Activated CD8-positive, alpha-beta memory T cell treated with anti-CD3 and anti-CD28 coated beads, Interleukin-2, amount 50 U/mL, for 1 hour (primary cell): ENCODE data around the gene DGKK.
"Not testable (repeated sequence)": the region's sequence is repeated elsewhere in the genome, so short reads cannot be mapped to it uniquely, and the experiment has no call there.

Experiments used
- DNase-seq: peaks from one replicate; pipeline ENCODE4 v3.0.0-alpha.2; 2020; ENCODE audit errors: extremely low read depth

DGKK gene

DNA sequence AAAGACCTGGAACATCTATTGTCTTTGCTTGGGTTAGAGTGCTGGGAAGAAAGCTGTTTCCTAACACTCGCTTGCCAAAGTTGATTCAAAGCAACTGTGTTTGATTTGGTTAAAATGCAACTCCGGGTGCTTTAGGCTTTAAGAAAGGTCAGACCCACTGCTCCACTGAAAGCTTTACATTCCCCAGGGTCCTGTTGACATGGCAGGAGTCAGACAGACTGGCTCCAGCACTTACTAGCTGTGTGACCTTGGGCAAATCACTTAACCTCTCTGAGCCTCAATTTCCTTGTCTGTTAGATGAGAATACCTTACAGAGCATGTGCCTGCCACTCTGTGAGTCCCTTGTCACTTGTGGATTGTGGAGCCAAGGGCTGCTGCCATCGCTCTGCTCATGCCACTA, 39.0 kb downstream of the DGKK start:
- DNase-seq: no peak

DNA sequence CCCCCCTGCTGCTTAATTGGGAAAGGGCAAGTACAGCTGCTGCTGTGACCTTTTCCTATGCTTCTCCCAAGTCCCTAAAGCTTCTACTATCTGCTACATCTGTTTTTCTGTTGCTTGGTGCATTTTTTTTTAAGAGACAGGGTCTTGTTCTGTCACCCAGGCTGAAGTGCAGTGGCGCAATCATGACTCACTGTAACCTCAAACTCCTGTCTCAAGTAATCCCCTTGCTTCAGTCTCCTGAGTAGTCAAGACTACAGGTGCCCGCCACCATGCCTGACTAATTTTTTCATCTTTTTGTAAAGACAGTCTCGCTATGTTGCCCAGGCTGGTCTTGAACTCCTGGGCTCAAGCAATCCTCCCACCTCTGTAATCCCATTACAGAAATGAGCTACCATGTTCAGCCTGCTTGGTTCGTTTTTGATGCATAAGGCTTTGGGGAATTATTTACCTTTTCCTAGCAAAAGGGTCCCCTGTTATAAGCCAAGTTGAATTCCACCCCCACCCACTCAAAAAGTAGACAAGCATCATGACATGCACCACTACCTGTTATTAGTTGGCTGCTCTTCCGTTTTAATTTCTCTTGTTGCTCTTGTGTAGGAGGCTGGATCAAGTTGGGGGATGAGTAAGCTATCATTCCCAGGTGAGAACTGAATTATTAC, 39.6 kb downstream of the DGKK start:
- no peak for DNase-seq

DNA sequence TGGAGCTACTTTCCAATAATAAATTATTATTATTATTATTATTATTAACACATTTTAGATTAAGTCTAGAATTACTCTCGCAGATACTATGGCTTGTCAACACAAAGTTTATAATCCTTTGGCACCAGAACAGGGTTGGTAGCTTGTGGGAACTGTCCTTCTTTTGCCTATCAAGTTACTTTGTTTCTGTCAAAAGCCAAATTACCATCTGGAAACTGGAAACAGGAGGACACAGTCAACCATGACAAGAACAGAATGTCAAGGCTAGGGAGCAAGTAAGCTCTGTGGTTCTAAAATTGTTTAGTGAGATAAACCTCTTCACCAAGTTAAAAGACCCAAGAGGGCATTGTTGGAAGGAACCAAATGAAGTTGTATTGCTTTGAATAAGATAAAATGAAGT, 42.5 kb downstream of the DGKK start:
- no peak for DNase-seq

DNA sequence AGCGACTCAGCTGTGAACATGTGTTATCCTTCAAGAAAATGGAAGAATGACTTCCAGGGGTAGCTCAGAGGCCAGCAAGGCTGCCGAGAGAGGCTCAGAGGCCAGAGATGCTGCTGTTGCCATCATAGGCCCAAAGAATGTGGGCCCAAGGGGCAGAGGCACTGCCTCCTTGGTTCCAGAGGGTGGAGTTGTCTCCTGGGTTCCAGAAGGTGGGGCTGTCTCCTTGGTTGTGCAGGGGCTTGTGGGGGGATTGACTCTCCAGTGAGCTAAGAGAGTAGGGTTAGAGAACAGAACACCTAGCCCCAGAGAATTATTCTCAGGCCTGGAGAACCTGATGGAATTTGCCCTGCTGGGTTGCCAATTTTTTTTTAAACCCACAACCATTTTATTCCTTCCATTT, 62.6 kb downstream of the DGKK start:
- DNase-seq: no peak

- no peak for DNase-seq
Observed at GRCh38 chrX:50403903-50404302, 66.7 kb downstream of the DGKK start.

DNA sequence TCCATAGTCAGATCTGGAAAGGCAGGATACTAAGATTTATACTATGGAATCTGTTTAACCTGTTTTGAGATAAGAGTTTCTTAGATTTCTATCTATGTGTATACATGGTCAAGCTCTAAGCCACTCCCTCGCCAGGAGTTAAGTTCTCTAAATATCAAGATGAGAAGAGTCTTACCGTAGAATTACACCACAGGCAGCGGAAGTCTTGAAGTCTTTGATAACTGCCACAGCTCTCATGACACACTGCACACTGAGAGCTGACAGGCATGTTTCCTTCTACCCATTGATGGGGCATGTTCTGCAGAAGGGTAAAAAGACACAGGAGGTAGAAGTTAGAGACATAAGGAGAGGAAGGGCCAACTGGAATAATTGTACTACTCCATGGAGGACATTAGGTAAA, 67.7 kb downstream of the DGKK start:
- no peak for DNase-seq

GRCh38 chrX:50393902-50394301, 76.7 kb downstream of the DGKK start:
- no peak for DNase-seq

- DNase-seq: no peak
Observed at GRCh38 chrX:50386520-50386919, 84.1 kb downstream of the DGKK start.

DNA sequence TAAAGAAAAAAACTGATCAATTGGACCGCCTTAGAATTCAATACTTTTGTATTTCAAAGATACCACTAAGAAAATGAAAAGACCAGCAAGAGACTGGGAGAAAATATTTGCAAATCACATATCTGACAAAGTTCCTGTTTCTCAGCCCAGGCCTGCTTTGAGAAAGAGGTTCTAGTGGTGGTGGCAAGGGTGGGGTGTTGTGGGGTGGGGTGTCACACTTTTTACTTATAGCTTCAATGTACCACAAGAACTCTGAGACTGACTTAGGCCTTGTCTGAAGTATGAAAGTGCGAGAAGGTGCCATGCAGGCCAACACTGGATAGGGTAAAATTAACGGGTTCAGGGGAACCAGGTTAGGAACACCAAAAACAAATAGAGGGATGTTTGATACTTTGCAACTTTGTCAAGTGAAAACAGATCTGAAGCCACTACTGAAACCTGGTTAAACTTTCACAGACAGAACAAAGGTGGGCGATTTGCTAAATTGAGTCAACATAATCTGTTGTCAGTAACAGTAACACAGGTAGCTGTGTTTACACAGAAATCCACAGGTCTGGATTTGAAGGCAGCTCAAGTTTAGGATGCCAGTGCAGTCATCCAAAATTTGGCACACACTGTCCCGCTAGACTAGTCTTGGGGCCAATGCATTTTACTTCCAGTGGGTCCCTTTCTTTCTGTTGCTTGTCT, 88.8 kb downstream of the DGKK start:
- DNase-seq: no peak

DNA sequence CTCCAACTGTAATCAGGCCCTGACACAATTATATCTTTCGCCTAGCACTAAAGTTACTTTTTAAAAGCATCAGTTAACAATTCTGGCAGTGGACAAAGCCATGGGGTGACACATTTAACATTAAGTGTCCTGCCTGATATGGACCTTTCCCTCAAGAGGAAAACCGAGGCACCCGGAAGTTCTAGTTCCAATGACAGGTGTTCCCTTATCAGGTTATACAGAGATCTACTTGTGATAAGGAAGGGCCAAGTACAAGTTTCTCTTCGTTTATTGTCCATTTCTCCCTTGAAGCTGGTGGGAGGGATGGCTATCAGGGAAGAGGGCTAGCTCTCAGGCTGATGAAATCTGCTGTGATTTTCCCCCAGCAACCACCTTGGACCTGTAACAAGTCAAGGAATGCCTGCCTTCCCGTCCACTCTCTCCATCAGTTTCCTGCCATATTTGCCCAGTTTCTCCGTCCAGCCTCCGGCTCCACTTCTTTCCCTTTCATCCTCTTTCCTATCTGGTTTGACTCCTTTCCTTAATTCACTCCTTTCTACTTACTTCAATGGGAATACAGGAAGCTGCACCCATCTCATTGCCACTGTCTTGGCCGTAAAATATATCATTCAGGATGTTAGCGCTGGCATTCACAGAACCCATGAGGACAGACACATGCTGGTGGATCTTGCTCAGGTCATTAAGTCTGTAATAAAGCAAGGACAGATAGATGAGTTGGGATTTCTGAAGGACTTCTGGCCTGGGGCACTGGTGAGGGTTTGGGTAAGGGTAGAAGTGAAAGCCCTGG, 95.0 kb downstream of the DGKK start:
- DNase-seq: no peak

GRCh38 chrX:50372966-50373365, 97.7 kb downstream of the DGKK start:
- no peak for DNase-seq

DNA sequence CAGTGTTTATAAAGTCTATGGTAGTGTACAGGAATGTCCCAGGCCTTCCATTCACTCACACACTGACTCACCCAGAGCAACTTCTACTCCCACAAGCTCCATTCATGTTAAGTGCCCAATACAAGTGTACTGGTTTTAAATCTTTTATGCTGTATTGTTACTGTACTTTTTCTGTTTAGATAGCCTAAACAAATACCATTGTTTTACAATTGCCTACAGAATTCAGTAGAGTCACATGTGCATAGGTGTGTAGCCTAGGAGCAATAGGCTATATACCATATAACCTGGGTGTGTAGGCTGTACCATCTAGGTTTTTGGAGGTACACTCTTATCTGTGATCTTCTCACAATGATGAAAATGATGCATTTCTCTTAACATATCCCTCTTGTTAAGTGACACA, 126.7 kb downstream of the DGKK start:
- DNase-seq: no peak

GRCh38 chrX:50333308-50333707, 137.3 kb downstream of the DGKK start:
- DNase-seq: no peak

DNA sequence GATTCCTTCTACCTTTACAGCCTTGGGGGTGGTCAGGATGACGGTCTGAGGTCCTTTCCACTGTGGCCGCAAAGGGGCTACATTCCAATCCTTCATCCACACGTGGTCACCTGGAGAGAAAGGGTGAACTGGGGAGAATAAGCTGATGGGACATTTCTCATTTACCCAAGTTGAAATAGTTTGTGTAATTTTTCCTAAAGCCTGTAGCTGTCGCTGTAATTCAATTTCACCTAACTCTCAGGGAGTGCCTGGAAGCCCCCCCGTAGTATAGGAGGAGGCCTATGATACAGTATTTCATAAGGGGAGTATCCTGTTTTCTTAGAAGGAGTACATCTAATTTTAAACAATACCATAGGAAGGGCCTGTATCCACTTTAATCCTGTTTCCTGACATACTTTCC, 138.0 kb downstream of the DGKK start:
- not testable (repeated sequence) for DNase-seq

- DNase-seq: no peak
Observed at GRCh38 chrX:50327235-50327634, 143.4 kb downstream of the DGKK start.
